WI38 (cell line): ENCODE results near the gene CACNA1B.

Experiments
- H3K4me3 ChIP-seq: 2 replicates; pipeline ENCODE4 v1.5.1; 2011; ENCODE audit warnings: low read depth, mild to moderate bottlenecking, control low read depth, low read length
- CTCF ChIP-seq: IDR thresholded peaks from 2 replicates; pipeline ENCODE4 v1.5.1; 2012; ENCODE audit warnings: low read depth, mild to moderate bottlenecking, control low read depth, low read length

The CACNA1B gene

DNA sequence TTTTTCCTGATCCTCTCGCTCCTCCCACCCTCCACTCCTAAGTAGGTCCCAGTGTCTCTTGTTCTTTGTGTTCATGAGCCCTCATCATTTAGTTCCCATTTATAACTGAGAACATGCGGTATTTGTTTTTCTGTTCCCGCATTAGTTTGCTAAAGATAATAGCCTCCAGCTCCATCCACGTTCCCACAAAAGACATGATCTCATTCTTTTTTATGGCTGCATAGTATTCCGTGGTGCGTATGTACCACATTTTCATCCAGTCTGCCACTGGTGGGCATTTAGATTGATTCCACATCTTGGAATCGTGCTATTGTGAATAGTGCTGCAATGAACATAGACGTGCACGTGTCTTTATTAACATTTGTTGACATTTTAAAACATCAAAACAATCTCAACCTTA, 34.2 kb upstream of the CACNA1B start:
- no peak overlapping the region for H3K4me3 ChIP-seq
- no peak for TF ChIP-seq CTCF

GRCh38 chr9:137851516-137852267, 25.9 kb upstream of the CACNA1B start:
- no peak overlapping the region for H3K4me3 ChIP-seq
- TF ChIP-seq CTCF: no peak

DNA sequence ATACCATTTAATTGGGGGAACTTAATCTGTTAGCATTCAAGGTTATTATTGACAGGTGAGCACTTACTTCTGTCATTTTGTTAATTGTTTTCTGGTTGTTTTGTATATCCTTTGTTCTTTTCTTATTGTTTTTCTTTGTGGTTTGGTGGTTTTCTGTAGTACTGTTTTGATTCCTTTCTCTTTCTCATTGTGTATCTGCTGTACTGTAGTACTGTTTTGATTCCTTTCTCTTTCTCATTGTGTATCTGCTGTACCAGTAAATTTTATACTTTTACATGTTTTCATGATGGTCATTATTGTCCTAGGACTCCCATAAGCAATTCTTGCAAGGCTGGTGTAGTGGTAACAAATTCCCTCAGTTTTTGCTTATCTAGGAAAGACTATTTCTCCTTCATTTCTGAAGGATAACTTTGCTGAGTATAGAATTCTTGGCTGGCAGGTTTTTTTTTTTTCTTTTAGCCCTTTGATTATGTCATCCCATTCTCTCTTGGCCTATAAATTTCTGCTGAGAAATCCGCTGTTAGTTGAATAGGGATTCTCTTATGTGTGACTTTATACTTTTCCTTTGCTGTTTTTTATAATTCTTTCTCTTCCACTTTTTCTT, 24.1 kb upstream of the CACNA1B start:
- H3K4me3 ChIP-seq: no peak overlapping the region
- TF ChIP-seq CTCF: no peak

DNA sequence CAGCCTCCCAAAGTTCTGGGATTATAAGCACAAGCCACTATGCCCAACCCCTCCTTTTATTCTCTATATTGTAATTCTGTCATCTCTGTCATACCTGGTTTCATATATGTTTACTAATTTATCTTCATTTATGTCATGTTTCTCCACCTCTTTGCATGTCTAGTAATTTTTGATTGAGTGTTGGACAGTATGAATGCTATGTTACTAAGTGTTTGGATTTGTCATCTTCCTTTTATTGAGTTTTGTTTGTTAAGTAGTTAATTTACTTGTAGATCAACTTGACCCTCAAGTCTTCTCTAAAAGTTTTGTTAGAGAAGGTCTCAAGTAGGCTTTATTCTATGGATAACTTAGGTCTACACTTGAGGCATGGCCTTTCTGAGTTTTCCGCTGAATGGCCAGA, 17.2 kb upstream of the CACNA1B start:
- H3K4me3 ChIP-seq: no peak overlapping the region
- TF ChIP-seq CTCF: no peak

GRCh38 chr9:137865581-137866145, 11.9 kb upstream of the CACNA1B start:
- TF ChIP-seq CTCF: no peak
- H3K4me3 ChIP-seq: no peak overlapping the region

DNA sequence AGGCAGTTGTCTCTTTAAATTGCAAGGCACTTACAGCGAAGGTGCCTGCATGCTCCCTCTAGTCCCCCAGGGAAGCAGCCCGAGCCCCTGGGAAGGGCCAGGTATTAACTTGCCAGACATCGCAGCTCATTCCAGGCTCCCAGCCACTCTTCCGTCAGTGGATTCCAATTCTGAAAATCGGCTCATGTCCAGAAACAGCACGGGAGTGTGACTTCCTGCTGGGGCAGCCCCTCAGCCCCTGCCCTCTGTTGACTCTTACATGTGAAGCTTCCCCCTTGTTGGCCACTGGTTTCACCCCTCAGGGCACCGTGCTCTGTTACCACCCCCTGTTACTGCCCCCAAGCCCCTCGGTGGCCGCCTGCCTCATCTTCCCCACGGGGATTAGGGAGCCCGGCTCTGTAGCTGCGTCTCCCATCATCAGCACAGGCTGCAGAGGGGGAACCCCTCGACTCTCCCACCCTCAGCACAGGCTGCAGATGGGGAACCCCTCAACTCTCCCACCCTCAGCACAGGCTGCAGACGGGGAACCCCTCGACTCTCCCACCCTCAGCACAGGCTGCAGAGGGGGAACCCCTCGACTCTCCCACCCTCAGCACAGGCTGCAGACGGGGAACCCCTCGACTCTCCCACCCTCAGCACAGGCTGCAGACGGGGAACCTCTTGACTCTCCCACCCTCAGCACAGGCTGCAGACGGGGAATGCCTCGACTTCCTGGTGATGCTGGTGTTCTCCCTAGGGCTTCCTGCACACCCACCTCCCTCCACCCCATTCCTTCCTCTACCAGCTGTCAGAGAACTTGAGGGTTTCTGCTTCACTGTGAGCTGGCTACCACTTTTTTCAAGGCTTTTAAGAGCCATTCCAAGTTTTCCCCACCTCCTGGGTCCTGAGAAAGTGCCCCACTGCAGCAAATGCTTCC, 11.1 kb upstream of the CACNA1B start:
- H3K4me3 ChIP-seq: no peak overlapping the region

More for the DNA sequence above, 11.1 kb upstream of the CACNA1B start:
- TF ChIP-seq CTCF: no peak
